Renal cortical epithelial cell (primary cell): ENCODE data around the gene SNX17. TPM values are rescaled to one million over a fixed set of nuclear protein-coding genes. Genes with fewer than 3 reads are reported as not detected.
A peak's percentile ranks its signal among the peaks of the same experiment; 100 is the strongest.

Experiments used
- DNase-seq: peaks from one replicate; pipeline ENCODE4 v3.0.0-alpha.2; 2011; ENCODE audit warnings: low read depth
- total RNA-seq: library from RNA; depleted of rRNA; stranded (reverse); fragments of >200 nt; gene quantifications from 2 replicates; pipeline ENCODE4 v1.2.3, GENCODE V29; 2014

The SNX17 gene
- total RNA-seq, 1 donor from 2014 or later: 94.9 TPM

- no peak for DNase-seq
These were observed 6.5 kb upstream of the SNX17 start for GRCh38 chr2:27363933-27364332.

DNA sequence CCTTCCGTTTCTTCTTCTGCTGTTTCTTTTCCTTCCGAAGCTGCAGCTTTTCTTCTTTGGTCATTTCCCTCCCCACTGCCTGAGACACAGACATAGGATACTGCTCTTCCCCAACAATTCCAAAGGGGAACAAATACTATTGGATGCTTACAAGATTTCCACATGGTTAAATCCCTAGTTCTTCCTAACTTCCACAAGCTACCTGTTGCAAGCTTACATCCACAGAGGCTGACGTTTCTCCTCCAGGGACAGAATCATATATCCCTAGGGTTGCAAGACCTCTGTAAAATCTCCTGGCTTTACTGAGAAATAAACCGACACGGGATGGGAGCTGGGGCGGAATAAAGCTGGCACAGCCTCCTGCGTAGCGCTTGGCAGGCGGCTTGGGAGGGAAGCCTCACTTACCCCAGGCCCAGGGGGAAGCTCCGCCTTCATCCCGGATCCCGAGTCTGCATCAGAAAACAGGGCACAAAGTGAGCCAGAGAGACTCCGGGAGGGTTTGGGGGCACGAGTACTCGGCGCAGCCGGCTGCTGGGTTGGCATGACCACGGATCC is 868 bp upstream of the SNX17 start:
- DNase-seq: peak; percentile 33

GRCh38 chr2:27370816-27371620 is 602 bp downstream of the SNX17 start:
- DNase-seq: peak; percentile 33

DNA sequence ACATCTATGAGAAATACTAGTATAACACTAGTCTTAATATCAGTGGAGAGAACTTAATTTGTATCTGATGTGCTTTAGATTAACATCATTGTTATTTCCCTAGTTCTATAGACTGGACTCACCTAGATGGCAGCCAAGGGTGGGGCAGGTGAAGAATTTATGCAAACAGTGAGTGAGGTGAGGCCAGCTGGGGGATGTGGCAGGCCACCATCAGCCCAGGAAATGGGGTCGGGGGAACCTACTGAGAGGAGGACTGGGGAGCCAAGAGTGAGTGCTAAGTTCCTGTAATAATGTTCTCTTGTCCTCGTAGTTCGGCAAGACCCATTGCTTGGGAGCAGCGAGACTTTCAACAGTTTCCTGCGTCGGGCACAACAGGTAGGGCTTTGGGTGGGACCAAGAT is 2.5 kb downstream of the SNX17 start:
- no peak for DNase-seq

- DNase-seq: no peak
These were observed 3.2 kb downstream of the SNX17 start for GRCh38 chr2:27373567-27373966.

DNA sequence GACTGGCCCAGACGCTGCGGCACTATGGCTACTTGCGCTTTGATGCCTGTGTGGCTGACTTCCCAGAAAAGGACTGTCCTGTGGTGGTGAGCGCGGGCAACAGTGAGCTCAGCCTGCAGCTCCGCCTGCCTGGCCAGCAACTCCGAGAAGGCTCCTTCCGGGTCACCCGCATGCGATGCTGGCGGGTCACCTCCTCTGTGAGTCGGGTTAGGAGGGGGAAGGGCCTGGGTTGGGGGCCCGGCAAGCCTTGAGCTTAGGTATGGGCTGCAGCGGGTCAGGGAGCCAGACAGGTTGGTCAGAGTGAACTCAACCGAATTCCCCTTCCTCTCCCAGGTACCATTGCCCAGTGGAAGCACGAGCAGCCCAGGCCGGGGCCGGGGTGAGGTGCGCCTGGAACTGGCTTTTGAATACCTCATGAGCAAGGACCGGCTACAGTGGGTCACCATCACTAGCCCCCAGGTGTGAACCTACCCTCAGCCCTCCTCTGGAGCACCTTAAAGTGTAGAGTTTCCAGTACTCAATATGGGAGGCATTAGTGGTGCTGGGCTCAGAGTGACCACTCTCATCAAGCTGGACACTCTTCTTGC is 5.2 kb downstream of the SNX17 start:
- no peak for DNase-seq

DNA sequence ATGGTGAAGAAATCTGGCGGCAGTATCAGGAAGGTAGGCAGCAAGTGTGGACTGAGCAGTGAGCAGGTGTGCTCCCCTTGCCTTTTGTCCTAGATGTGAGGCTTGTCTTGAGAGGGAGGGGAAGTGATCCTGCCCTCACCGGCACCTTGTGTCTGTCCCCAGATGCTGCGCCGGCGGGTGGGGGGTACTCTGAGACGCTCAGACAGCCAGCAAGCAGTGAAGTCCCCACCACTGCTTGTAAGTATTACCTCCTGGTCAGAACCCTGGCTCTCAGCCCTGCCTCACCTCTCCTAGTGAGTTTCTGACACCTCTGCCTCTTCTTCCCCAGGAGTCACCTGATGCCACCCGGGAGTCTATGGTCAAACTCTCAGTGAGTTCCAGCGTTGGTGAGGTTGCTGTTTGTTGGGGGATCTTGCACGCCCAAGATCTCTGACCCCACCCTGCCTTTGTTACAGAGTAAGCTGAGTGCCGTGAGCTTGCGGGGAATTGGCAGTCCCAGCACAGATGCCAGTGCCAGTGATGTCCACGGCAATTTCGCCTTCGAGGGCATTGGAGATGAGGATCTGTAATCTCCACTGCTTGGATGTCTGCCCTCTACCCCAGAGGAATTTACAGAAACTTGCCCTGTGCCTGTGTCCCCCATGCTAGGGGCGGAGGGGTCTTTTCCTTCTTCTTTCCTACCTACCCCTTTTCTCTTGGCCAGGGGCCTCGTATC is 5.9 kb downstream of the SNX17 start:
- DNase-seq: no peak

DNA sequence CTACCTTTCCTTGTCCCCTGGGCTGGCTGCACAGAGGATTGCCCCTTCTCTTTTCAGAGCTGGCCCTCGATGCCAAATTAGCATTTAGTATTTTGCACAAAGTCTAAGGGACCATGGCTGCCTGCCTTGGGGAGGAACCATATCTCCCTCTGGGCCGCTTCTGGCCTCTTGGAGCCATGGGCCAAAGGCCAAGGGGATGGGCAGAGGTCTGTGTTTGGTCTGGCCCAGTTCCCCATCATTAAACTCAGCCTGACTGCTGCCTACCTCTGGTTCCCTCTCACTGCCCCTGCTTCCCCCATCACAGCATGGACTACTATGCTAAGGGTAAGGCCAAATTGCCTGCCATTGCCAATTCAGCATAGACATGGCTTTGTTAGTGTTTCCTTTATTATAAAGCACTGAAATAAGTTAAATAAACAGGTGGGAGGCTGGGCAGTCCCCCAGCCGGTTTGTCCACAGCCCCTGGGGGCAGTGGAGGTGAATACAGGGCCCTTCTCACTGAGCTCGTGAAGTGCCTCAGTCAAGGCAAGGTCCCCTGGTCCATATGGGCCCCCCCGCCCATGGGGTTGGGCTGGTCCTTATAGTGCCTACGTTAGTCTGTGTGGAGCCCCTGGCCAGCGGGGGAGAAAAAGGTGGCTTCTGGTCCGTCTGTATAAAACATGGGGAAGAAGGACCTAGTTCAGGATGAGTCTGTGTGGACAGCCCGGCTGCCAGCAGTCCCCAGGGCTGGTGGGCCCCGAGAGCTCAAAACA is 6.6 kb downstream of the SNX17 start:
- DNase-seq: no peak

- DNase-seq: no peak
These were observed 7.2 kb downstream of the SNX17 start for GRCh38 chr2:27377618-27378095.

DNA sequence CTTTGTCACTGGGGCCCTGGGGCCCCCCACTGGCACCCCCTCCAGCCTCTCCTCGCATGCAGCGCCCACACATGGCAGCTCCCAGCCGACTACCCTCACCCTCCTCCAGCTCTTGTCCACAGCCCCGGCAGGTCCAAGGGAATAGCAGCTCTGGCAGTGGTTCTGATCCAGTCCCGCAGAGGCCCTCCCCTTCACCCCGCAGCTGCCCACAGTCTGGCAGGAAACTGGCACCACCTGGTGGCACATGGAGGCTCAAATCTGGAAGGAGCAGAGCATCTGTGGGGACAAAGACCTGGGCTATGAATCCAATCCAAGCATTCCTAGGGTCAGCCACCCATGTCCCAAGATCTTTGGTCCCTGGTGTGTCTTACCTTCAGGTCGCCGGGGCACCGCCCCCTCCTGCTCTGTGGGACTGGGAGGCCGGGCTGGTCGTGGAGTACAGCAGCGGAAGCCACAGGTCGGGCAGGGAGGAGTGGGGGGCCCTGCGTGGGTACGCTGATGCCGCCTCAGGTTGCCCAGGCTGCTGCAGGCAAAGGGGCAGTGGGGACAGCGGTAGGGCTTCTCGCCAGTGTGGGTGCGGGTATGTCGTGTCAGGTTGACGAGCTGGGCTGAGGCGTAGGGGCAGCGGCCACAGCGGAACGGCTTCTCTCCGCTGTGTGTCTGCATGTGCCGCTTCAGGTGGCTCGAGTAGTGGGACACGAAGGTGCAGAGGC is 7.8 kb downstream of the SNX17 start:
- DNase-seq: peak; percentile 30

- DNase-seq: no peak
These were observed 8.4 kb downstream of the SNX17 start for GRCh38 chr2:27378809-27379290.

DNA sequence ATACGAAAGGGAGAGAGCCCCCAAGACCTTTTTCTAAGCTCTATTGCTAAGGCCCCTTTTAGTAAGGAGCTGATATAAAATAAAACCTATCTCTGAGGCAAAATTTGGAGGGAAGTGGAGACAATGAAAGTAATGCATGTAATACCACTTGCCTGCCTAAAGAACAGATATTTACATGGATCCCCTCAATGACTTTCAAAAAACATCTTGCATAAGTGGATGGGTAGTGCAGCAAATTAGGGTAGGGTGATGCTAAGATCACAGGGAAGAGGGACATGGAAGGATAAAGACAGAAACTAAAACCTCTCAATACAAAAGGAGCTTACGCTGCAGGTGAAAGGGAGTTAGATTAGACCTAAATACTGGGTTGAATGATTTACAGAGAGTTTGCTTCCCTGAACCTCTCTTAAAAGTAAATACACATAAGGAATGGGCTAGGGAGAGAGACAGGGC is 9.0 kb downstream of the SNX17 start:
- DNase-seq: no peak

DNA sequence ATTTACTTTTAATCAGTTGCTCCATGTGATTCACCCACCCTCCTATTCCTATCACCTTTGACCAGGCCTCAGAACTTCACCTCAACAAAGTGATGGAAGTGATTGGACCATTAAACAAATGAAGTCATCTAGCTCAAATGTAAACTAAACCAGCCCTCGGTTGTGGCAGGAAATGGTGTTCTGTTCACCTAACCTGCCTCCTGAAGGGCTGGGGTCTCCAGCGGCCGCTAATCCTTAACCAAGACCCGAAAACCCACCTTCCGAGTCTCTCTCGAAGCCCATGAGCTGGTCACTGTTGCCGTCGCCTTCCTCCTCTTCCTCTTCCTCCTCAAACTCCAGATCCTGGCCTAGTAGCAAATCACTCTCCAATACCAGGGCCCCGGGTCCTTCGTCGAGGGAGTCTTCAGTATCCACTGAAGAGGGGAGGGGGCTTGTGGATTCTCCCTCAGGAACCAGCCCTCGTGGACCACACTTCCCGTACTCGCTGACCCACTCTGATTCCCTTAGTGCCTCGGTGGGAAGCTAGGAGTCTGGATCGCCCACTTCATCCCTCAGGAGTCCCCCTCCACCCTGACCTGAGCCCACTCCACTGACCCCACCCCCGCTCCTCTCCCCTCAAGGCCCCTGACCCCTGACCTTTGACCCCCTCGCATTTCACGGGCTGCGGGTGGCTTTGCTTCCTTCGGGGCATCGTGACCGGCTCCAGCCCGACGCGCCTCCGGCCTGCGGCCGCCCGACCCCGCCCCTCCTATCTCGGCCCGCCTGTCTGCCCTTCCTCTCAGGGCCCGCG is 9.6 kb downstream of the SNX17 start:
- peak; percentile 69 for DNase-seq

DNA sequence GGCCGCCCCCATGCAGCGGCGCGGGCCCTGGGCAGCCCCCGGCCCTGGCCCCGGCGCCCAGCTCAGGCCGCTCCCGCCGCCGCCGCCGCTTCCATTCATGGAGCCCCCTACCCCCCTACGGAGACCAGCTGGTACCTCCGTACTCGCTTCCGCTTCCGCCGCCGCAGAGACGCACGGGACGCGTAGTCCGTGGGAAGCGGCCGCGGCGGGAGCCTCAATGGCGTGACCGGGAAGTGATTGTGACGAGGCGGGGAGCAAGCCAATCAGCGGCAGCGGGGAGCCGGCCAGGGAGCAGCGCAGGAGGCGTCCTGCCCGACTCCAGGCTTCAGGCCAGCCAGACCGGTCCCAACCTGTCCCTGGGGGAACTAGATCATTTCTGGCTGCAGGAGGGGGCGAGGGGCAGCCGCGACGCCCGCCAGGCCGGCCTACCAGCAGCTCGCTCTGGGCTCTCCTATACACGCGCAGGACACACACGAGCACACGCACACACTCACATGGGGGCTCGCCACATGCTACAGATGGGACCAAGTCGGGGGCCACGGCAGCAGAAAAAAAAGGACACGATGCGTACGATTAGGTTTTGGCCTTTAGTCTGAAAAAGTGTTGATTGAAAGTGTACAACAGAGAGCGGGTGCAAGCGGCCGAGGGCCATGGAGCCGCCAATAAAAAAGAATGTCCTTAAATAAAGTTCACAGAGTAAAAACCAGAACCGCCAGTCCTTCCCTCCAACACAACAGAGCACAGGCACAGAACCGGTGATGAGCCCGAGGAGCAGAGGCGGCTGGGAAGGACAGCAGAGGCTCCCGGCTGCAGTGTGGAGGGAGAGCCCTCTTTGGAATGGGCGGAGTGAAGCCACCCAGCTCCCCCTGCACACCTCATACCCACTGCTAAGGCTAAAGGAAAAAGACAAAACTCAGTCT is 10.5 kb downstream of the SNX17 start, which contains the start of gene ZNF513:
Gene ZNF513 (minus strand): TSS at position 109 of the 920 bp plus-strand sequence. CDS start 208 bp downstream, outside the sequence.
- peak; percentile 82 for DNase-seq

- no peak for DNase-seq
These were observed 11.3 kb downstream of the SNX17 start for GRCh38 chr2:27381577-27382181.

DNA sequence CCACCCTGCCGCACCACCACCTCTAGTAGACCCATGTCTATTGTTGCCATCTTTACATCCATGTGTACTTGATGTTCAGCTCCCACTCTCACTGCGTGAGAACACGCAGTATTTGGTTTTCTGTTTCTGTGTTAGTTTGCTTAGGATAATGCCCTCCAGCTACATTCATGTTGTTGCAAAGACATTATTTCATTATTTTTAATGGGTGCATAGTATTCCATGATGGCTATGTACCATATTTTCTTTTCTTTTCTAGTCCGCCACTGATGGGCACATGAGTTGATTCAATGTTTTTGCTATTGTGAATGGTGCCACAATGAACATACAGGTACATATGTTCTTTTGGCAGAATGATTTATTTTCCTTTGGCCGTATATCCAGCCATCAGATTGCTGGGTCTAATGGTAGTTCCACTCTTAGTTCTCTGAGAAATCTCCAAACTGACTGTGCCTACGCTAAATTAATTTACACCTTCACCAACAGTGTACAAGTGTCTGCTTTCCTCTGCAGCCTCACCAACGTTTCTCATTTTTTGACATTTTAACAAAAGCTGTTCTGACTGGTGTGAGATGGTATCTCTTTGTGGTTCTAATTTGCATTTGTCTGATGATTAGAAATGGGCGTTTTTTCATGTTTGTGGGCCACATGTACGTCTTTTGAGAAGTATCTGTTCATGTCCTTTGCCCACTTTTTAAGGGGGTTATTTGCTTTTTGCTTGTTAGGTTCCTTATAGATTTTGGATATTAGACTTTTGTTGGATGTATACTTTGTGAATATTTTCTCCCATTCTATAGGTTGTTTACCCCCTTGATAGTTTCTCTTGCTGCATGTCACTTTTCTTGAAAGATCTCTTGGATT is 20.6 kb downstream of the SNX17 start:
- no peak for DNase-seq

DNA sequence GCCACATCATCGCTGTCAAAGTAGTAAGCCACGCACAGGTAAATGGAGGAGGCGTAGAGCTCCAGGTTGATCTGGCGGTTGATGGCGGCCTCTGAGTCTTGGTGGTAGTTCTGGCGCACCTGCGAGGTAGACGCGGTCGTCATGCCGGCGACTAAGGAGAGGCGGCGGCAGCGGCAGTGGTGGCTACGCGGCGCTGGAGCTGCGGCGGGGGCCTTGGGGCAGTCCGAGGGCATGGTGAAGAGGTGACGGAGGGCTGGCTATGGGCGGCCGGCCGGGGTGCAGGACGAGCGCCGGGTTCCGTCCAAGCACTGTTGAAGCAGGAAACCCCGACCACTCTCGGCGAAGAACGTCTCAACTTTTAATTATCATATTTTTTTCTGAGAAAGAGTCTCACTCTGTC is 22.8 kb downstream of the SNX17 start:
- DNase-seq: no peak
